Measurements from ENCODE around the gene AFAP1L1.

DNA sequence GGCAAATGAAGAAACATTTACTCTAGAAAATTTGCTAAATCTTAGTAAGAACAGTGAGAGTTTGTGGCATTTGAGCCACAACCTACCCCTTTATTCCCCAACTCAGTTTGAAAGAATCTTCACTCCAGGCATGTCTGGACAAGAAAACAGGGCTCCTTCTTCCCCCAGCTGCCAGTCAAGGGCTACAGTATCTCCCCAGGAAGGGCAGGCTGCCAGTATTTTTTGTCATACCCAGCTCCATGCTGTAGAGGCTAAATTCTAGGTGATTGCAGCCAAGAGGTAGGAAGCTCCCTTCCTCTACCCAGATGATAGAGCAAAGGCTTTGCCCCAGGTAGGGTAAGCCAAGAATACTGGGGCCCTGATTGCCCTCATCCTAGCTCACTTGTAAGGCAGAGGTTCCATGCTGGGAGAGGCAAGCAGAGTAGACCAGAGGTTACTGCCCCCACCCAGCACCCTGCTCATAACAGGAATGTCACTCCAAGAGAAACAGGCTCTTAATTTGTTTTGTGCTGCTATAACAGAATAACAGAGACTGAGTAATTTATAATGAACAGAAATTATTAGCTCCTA lies 53.6 kb downstream of the AFAP1L1 start:
- no peak for TF ChIP-seq CTCF (IDR thresholded peaks at IDR 0.05; ENCODE audit: low read depth, low read length, missing input control)
- TF ChIP-seq YY1 (IDR thresholded peaks at IDR 0.05) = no peak
- TF ChIP-seq, protein P1, sequence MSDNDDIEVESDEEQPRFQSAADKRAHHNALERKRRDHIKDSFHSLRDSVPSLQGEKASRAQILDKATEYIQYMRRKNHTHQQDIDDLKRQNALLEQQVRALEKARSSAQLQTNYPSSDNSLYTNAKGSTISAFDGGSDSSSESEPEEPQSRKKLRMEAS (IDR thresholded peaks at IDR 0.05) = no peak
- TF ChIP-seq JUND (IDR thresholded peaks at IDR 0.05) = no peak
- TF ChIP-seq REST (IDR thresholded peaks at IDR 0.05) = no peak
- TF ChIP-seq RXRA (IDR thresholded peaks at IDR 0.05) = no peak
- TF ChIP-seq SP1 (IDR thresholded peaks at IDR 0.05) = no peak
- TF ChIP-seq HNF4A (conservative IDR thresholded peaks at IDR 0.05) = no peak
- no peak for TF ChIP-seq FOXA2 (IDR thresholded peaks at IDR 0.05)
- no peak for TF ChIP-seq TAF1 (conservative IDR thresholded peaks at IDR 0.05)
- no peak for TF ChIP-seq FOXA1 (IDR thresholded peaks at IDR 0.05)
- no peak for TF ChIP-seq ZBTB33 (IDR thresholded peaks at IDR 0.05)
- no peak for TF ChIP-seq GABPA (IDR thresholded peaks at IDR 0.05 in 1 of 2, conservative IDR thresholded peaks at IDR 0.05 in 1 of 2)

Data from liver (tissue), 3 donors.